HG03520 (cell line): ENCODE measurements around the gene ERGIC1.

Experiments used
- ATAC-seq: cut with Tn5 transposase; IDR thresholded peaks from one replicate; pipeline ENCODE4 v1.9.1; 2021; ENCODE audit warnings: mild to moderate bottlenecking, moderate library complexity; ENCODE audit not compliant: unreplicated experiment

Gene ERGIC1

DNA sequence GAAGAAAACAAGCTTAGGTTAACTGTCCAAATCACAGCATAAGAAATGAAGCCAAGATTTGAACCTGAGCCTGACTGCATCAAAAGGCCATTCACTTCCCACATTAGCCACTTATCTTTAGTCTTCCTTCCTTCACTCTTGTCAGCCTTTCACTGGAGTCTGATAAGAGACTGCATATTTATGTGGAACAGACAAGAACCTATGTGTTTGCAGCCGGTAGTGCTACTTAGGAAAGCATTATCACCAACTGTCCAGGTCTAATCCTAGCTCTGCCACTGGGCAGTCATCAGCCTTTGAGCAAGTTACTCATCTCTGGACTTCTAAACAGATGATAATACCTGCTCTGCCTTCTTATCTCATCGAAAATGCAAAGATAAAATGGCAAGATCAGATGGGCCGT is 137.4 kb downstream of the ERGIC1 start:
- ATAC-seq: no peak

DNA sequence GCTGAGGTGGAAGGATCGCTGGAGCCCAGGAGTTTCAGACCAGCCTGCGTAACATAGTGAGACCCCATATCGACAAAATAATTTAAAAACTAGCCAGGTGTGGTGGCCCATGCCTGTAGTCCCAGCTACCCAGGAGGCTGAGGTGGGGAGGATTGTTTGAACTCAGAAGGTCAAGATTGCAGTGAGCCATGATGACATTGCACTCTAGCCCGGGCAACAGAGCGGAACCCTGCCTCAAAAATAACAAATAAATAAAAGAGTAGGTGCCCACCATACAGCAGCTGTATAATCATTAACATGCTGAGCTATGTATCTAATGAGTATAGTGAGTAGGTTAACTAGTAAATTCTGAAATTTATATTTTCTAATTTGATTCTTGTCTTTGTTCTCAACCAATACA is 138.5 kb downstream of the ERGIC1 start:
- ATAC-seq: no peak

DNA sequence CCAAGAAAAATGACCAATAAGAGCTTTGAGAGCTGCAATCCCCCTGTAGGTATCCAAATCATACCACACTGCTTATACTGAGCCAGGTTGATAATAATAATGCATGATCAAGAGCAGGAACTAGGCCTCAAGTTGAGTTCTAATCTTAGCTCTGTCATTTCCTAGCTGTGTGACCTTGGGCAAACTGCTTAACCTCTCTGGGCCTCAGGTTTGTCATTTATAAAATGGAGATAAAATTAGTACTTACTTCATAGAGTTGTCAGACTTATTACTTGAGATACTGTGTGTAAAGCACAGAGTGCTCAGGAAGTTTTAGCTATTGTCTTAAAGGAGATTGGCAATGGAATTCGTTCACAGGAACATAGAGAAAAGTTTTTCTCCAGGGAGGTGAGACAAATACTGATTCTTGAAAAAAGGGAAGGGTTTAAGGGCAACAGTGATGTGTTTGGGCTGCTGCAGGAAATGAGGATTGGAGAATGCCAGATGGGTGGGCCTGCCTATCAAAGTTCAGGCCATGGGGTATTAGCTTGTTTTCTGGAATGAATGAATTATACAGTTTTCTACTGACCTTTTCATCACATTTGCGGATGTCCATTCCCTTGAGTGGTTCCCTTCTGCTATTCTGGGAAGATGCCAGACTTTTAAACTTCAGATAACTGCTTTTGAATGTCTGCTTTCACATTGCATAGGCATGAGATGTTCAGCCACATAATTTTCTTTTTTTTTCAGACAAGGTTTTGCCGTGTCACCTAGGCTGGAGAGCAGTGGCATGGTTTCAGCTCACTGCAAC is 139.3 kb downstream of the ERGIC1 start:
- no peak for ATAC-seq

DNA sequence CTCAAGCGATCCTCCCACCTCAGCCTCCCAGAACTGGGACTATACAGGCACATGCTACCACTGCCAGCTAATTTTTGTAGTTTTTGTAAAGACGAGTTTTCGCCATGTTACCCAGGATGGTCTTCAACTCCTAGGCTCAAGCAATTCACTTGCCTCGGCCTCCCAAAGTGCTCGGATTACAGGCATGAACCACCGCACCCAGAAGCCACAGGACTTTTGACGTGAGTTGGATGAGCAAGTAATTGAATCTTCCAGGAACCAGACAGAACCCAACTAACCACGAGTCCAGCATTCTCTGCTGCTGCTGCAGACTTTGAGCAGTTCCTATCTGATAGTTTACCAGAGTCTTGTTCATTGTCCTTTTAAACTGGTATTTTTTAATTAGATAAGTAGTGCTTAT is 139.9 kb downstream of the ERGIC1 start:
- ATAC-seq: no peak

DNA sequence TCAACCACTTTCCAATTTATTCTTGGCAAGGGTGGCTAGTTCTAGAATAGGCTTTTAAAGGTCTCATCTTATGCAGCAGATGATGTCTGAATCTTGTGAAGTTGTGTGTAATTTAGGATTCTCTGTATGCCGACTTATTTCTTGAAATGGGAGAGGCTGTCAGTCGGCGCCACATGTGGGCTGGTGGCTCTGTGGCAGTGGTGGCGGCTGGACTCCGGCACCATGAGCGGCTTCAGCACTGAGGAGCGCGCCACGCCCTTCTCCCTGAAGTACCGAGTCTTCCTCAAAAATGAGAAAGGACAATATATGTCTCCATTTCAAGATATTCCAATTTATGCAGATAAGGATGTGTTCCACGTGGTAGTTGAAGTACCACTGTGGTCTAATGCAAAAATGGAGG is 141.2 kb downstream of the ERGIC1 start:
- no peak for ATAC-seq

DNA sequence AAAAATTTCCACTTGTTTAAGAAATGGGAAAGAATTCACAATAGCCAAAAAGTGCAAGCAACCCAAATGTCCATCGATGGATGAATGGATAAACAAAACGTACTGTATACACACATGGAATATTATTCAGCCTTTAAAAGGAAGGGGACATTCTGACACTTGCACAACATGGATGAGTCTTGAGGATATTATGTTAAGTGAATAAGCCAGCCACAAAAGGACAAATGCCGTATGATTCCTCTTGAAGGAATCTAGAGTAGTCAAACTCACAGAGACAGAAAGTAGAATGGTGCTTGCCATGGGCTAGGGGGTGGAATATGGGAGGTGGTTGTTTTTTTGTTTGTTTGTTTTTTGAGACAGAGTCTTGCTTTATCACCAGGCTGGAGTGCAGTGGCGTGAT is 145.7 kb downstream of the ERGIC1 start:
- ATAC-seq: no peak

DNA sequence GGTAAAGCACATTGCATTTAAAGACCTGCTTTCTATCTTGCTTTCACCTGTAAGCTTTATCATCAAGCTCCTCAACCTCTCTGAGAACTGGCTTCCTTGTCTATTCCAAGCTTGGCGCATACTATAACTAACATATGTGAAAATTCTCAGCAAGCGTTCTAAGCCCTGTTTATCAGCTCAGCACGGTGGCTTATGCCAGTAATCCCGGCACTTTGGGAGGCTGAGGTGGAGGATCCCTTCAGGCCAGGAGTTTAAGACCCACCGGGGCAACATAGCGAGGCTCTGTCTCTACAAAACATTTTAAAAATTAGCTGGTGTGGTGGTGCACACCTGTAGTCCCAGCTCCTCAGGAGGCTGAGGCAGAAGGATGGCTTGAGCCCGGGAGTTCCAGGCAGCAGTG is 147.9 kb downstream of the ERGIC1 start:
- ATAC-seq: no peak

DNA sequence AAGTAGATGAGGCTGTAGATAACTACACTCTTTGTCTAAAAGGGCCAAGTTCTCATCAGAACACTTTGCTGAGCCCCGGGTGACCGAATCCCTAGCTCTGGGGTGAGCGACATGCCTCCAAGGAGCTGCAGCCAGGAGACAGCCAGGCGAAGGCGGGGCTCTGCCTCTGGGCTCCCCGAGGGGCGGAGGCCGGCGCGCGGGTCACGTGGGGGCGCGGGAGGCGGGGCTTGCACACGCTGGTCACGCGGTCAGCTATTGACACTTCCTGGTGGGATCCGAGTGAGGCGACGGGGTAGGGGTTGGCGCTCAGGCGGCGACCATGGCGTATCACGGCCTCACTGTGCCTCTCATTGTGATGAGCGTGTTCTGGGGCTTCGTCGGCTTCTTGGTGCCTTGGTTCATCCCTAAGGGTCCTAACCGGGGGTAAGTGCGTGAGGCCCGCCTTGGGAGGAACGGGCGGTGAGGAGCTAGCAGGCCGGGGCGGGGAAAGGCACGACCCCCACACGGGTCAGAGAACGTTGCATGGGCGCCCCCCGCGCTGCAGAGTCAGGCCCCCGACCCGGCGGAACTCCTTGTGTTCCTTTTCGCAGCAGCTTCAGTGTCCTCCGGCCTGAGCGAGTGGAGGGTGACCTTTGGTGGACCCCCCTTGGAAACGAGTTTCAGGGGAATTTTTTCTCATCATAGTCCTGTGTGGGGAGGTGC is 149.6 kb downstream of the ERGIC1 start, which contains the start of gene ATP6V0E1:
ATP6V0E1 (plus strand) TSS at position 230 of the 702 bp plus-strand sequence; CDS start at position 320, 90 bp downstream.
- ATAC-seq: peak; percentile 87

DNA sequence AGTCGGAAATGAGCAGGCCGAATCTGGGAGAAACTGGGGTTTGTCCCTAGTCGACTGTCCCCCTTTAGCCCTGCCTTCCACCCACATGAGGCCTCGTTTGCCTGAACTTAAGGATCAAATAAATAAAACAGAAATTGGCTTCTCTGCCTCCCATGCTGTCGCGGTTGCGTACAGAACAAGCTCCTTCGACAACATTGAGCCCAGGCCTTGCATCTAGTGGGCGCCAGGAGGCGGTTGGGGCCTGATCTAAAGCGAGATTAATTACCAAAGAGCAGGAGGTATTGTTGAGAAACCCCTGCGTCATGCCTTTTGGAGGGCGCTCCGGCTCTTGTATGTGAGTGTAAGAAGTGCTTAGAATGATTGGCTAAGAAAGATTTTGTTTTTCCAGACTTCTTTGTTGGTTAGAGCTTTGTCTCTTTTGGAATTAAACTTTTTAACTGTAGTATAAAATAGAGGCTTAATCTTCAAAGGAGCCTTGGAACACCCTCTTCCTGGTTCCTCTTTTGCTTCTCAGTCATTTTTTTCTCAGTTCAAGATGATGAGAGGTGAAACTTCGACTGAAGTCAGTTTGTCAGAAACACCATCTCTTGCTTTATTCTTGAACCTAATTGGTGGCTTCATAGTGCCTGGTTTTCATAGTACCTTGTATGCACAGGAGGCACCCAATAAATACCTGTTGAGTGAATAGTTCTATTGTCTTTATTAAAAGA is 150.3 kb downstream of the ERGIC1 start:
- peak; percentile 64 for ATAC-seq

DNA sequence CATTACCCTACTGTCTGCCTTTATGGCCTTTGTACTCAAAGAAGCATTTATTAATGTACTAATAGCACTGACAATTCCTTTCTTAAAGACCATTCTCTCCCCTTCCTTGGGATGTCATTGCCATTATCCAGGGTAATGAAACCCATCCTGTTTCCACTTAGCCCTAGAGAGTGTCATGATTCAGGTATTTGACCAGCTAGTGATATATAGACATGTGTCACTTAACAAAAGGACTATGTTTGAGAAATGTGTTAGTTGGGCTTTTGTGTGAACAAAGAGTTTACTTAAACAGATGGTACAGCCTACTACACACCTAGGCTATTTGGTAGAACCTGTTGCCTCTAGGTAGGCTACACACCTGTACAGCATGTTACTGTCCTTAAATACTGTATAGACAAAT is 151.5 kb downstream of the ERGIC1 start:
- ATAC-seq: no peak

DNA sequence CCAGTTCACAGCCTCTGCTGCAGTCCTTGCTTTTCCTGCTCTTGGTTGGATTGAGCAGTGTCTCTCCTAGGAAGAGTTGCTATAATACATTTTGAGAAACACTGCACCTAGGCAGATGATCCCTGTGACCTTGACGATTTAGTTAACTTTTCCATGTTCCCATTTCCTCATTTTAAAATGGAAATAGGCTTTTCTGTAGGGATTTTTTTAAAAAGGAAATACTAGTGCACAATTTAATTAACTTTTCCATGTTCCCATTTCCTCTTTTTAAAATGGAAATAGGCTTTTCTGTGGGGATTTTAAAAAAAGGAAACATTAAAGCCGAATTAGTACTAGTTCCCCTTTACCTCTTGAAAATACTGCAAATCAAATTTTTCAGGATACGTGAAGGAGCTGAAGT is 154.2 kb downstream of the ERGIC1 start:
- ATAC-seq: no peak

DNA sequence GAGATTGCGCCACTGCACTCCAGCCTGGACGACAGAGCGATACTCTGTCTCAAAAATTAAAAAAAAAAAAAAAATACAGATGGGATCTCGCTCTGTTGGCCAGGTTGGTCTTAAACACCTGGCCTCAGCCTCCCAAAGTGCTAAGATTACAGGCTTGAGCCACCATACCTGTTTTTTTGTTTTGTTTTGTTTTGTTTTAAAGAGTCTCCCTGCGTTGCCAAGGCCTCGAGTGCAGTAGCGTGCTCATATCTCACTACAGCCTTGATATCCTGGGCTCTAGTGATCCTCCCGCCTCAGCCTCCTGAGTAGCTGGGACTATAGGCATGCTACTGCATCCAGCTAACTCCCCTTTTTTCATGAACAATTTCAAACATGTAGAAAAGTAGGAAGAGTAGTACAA is 156.7 kb downstream of the ERGIC1 start:
- no peak for ATAC-seq

DNA sequence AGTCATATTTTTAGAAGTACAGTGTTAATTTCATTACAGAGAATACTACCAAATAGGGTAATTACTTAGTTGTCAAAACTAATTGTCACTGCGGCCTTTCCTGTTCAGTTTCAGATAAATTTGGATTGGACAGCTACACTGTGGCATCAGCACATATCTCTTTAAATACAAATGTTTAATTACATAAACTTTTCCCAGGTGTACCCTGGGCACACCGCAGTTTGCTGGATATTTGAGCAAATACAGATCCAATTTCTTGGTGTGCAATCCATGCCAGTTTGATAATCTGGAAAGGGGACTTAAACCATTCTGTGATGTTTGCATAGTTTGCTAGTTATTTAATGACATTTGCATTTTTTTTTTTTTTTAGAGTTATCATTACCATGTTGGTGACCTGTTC is 160.4 kb downstream of the ERGIC1 start:
- ATAC-seq: no peak

DNA sequence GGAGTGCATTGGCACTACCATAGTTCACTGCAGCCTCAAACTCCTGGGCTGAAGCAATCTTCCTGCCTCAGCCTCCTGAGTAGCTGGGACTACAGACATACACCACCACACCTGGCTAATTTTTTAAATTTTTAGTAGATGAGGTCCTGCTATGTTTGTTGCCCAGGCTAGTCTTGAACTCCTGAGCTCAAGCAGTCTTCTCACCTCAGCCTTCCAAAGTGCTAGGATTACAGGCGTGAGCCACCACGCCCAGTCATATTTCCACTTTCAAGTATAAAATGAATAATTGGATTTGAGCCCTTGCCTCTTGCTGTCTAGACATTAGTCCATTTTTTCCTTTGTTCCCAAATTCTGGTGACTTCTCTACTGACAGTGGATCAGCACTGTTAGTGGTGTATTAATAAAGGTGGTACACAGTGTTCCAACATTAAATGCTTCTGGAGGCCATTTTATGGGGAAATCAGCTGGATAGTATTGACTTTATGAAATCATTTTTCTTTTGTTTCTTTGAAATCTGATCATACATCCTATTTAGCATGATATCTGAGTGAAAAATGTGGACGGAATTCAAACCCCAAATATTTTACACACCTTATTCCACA is 165.4 kb downstream of the ERGIC1 start:
- no peak for ATAC-seq

DNA sequence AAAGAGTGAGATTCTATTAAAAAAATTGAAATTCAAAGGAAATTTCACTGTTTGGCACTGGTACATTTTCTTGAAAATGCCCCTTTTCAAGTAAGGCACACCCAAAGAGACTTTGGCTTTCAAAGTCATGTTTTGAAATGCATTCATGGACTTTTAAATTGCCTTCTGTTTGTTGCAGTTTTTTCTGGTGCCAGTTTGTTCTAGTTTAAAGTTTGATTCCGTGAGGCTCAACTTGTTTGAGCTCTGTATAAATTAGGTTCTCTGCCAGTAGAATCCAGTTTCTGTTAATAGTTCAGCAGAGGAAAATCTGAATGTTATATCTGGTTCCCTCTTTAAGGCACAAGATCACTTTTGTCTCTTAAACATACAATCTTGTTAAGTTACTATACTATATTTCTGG is 165.9 kb downstream of the ERGIC1 start:
- no peak for ATAC-seq

DNA sequence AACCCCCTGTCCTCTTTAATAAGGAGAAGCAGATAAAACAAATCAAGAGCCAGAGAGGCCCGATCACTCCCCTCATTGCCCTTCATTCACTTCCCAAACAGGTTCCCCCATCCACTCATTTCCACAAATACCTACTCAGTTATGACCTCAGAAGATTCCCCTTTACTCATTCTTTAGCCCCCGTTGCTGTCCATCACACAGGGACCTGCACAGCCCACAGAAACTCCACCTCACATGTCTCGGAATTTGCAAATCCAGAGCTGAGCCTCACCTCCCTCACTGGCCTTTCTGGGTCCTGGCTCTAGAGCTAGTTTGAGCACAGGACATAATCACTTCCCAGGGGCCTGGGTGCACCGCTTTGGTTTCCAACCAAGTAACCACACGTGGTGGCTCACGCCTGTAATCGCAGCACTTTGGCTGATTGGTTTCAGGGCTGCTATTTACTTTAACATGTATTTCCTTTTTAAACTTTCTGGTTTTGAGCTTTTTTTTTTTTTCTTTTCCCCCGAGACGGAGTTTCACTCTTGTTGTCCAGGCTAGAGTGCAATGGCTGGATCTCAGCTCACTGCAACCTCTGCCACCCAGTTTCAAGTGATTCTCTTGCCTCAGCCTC is 167.3 kb downstream of the ERGIC1 start:
- peak; percentile 73 for ATAC-seq
